WTC11 (cell line): Measurements from ENCODE around the gene TMEM179B. TPM values are rescaled to one million over a fixed set of nuclear protein-coding genes. Genes with fewer than 3 reads are reported as not detected.

Experiments
- ATAC-seq: fragments of 200-7000 bp; cut with Tn5 transposase; 2 replicates; pipeline ENCODE4 v1.10.0; 2021; ENCODE audit warnings: mild to moderate bottlenecking, moderate library complexity
- CTCF ChIA-PET: fragments of 300-600 bp; sonication (Branson Sonifier 250); formaldehyde crosslinking; loops from one replicate; lab custom pipeline; 2021; ENCODE audit warnings: antibody characterized with exemption; lab: Charles Lee
- POLR2A ChIA-PET: fragments of 350-600 bp; sonication (Branson Sonifier 250); formaldehyde crosslinking; loops from one replicate; lab custom pipeline; 2021; ENCODE audit warnings: antibody characterized with exemption; lab: Charles Lee
- DNase-seq: peaks from one replicate; pipeline ENCODE4 v3.0.0; 2021; ENCODE audit warnings: low spot score
- H3K27ac Mint-ChIP-seq: 2 replicates; pipeline ENCODE4 v1.8.0; 2021; ENCODE audit warnings: mixed read lengths
- H3K27me3 Mint-ChIP-seq: 2 replicates; pipeline ENCODE4 v1.8.0; 2021; ENCODE audit warnings: low read depth, mild to moderate bottlenecking, moderate library complexity, mixed read lengths
- H3K36me3 Mint-ChIP-seq: 2 replicates; pipeline ENCODE4 v1.8.0; 2021; ENCODE audit warnings: mixed read lengths
- H3K4me1 Mint-ChIP-seq: 2 replicates; pipeline ENCODE4 v1.8.0; 2022; ENCODE audit warnings: mixed read lengths
- H3K4me3 Mint-ChIP-seq: 2 replicates; pipeline ENCODE4 v1.8.0; 2021; ENCODE audit warnings: mild to moderate bottlenecking, moderate library complexity, mixed read lengths
- H3K9me3 Mint-ChIP-seq: 2 replicates; pipeline ENCODE4 v1.8.0; 2021; ENCODE audit warnings: mixed read lengths
- CBFB ChIP-seq: sonication (generic); formaldehyde crosslinking; IDR thresholded peaks from 2 replicates; pipeline ENCODE4 v1.8.1; 2022; ENCODE audit warnings: mild to moderate bottlenecking, low read depth, missing genetic modification reagents
- CDX4 ChIP-seq: fragments of 250-450 bp; sonication (Bioruptor Pico); IDR thresholded peaks from 2 replicates; pipeline ENCODE4 v1.9.0; 2021; ENCODE audit warnings: moderate library complexity, mild to moderate bottlenecking, inconsistent platforms, borderline replicate concordance
- ELF4 ChIP-seq: sonication (generic); formaldehyde crosslinking; IDR thresholded peaks from 2 replicates; pipeline ENCODE4 v1.8.1; 2022; ENCODE audit warnings: low read depth, mild to moderate bottlenecking, moderate library complexity, missing genetic modification reagents
- ETV6 ChIP-seq: sonication (generic); formaldehyde crosslinking; IDR thresholded peaks from 2 replicates; pipeline ENCODE4 v1.8.1; 2022; ENCODE audit warnings: mild to moderate bottlenecking, missing genetic modification reagents
- FOXJ3 ChIP-seq: sonication (generic); formaldehyde crosslinking; IDR thresholded peaks from 2 replicates; pipeline ENCODE4 v1.9.0; 2021; ENCODE audit warnings: missing genetic modification reagents, mild to moderate bottlenecking, borderline replicate concordance
- FOXP1 ChIP-seq: sonication (generic); formaldehyde crosslinking; IDR thresholded peaks from 2 replicates; pipeline ENCODE4 v1.8.0; 2022; ENCODE audit warnings: missing genetic modification reagents, mild to moderate bottlenecking, moderate library complexity, borderline replicate concordance
- FOXP4 ChIP-seq: sonication (generic); formaldehyde crosslinking; IDR thresholded peaks from 2 replicates; pipeline ENCODE4 v1.8.0; 2022; ENCODE audit warnings: mild to moderate bottlenecking, missing genetic modification reagents
- IRF2 ChIP-seq: sonication (generic); formaldehyde crosslinking; IDR thresholded peaks from 2 replicates; pipeline ENCODE4 v1.8.0; 2022; ENCODE audit warnings: low read depth, missing genetic modification reagents, borderline replicate concordance
- MXD4 ChIP-seq: fragments of 250-450 bp; sonication (Bioruptor Pico); IDR thresholded peaks from 2 replicates; pipeline ENCODE4 v1.8.0; 2021; ENCODE audit warnings: mild to moderate bottlenecking, moderate library complexity, borderline replicate concordance
- NFATC4 ChIP-seq: fragments of 250-450 bp; sonication (Bioruptor Pico); IDR thresholded peaks from 2 replicates; pipeline ENCODE4 v1.9.0; 2021; ENCODE audit warnings: mild to moderate bottlenecking
- NFYB ChIP-seq: sonication (generic); formaldehyde crosslinking; conservative IDR thresholded peaks from 2 replicates; pipeline ENCODE4 v1.8.0; 2022; ENCODE audit warnings: low read depth, missing genetic modification reagents
- NR2C2 ChIP-seq: sonication (generic); formaldehyde crosslinking; IDR thresholded peaks from 2 replicates; pipeline ENCODE4 v1.8.0; 2022; ENCODE audit warnings: mild to moderate bottlenecking, missing genetic modification reagents
- PRDM15 ChIP-seq: sonication (generic); formaldehyde crosslinking; IDR thresholded peaks from 2 replicates; pipeline ENCODE4 v1.8.0; 2022; ENCODE audit warnings: missing genetic modification reagents
- TCF7 ChIP-seq: sonication (generic); formaldehyde crosslinking; IDR thresholded peaks from 2 replicates; pipeline ENCODE4 v1.8.0; 2022; ENCODE audit warnings: mild to moderate bottlenecking, low read depth, missing genetic modification reagents, moderate library complexity
- ZBTB21 ChIP-seq: sonication (generic); formaldehyde crosslinking; IDR thresholded peaks from 2 replicates; pipeline ENCODE4 v1.8.1; 2023; ENCODE audit warnings: mild to moderate bottlenecking, missing genetic modification reagents, borderline replicate concordance
- ZNF138 ChIP-seq: sonication (generic); formaldehyde crosslinking; conservative IDR thresholded peaks from 2 replicates; pipeline ENCODE4 v1.8.1; 2022; ENCODE audit warnings: mild to moderate bottlenecking, moderate library complexity, missing genetic modification reagents
- ZNF219 ChIP-seq: sonication (generic); formaldehyde crosslinking; IDR thresholded peaks from 2 replicates; pipeline ENCODE4 v1.8.0; 2023; ENCODE audit warnings: missing genetic modification reagents, mild to moderate bottlenecking, borderline replicate concordance
- ZNF423 ChIP-seq: fragments of 250-450 bp; sonication (Bioruptor Pico); IDR thresholded peaks from 2 replicates; pipeline ENCODE4 v2.1.2; 2022; ENCODE audit warnings: mild to moderate bottlenecking, moderate library complexity
- ZNF671 ChIP-seq: fragments of 250-450 bp; sonication (Bioruptor Pico); IDR thresholded peaks from 2 replicates; pipeline ENCODE4 v1.8.0; 2021; ENCODE audit warnings: mild to moderate bottlenecking
- total RNA-seq: library from RNA; stranded (reverse); gene quantifications from 3 replicates; pipeline ENCODE4 v1.2.3, GENCODE V29; 2021
- TF ChIP-seq, protein P1 (sequence below): sonication (generic); formaldehyde crosslinking; IDR thresholded peaks from 2 replicates; pipeline ENCODE4 v1.8.1; 2022; ENCODE audit warnings: mild to moderate bottlenecking, missing genetic modification reagents, moderate library complexity, borderline replicate concordance
- TF ChIP-seq, protein P2 (sequence below): sonication (generic); formaldehyde crosslinking; IDR thresholded peaks from 2 replicates; pipeline ENCODE4 v1.8.1; 2023; ENCODE audit warnings: mild to moderate bottlenecking, missing genetic modification reagents

The TMEM179B gene
- total RNA-seq, 1 experiment from 2014 or later = 21.4 TPM

GRCh38 chr11:62811659-62812058 lies 24.5 kb downstream of the TMEM179B start:
- no peaks in the 10 kb centered on the region for H3K27me3 Mint-ChIP-seq
- POLR2A ChIA-PET = interaction anchor here (0.6 to 0.7 kb wide), 2 partner anchors 132 to 416 kb away, joined by 3 to 6 read pairs; no protein-coding TSS in a partner anchor
- no peak overlapping the region for H3K27ac Mint-ChIP-seq
- DNase-seq = no peak
- no peak for ATAC-seq
- peaks cover 4% of the 10 kb centered on the region for H3K4me1 Mint-ChIP-seq
- CTCF ChIA-PET = no interaction called here
- no peak overlapping the region for H3K4me3 Mint-ChIP-seq
- H3K36me3 Mint-ChIP-seq = no peaks in the 10 kb centered on the region
- H3K9me3 Mint-ChIP-seq = no peaks in the 10 kb centered on the region
- no peak for TF ChIP-seq NFATC4 (CRISPR knock-in tag)
- TF ChIP-seq NR2C2 (CRISPR knock-in tag) = no peak
- no peak for TF ChIP-seq FOXP4 (CRISPR knock-in tag)
- TF ChIP-seq FOXP1 (CRISPR knock-in tag) = no peak
- TF ChIP-seq IRF2 (CRISPR knock-in tag) = no peak
- TF ChIP-seq ZNF138 (CRISPR knock-in tag) = no peak
- TF ChIP-seq ZBTB21 (CRISPR knock-in tag) = no peak
- TF ChIP-seq, protein P1, sequence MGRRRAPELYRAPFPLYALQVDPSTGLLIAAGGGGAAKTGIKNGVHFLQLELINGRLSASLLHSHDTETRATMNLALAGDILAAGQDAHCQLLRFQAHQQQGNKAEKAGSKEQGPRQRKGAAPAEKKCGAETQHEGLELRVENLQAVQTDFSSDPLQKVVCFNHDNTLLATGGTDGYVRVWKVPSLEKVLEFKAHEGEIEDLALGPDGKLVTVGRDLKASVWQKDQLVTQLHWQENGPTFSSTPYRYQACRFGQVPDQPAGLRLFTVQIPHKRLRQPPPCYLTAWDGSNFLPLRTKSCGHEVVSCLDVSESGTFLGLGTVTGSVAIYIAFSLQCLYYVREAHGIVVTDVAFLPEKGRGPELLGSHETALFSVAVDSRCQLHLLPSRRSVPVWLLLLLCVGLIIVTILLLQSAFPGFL (CRISPR knock-in tag) = no peak
- TF ChIP-seq MXD4 (CRISPR knock-in tag) = no peak
- no peak for TF ChIP-seq ETV6 (CRISPR knock-in tag)
- no peak for TF ChIP-seq ZNF423 (CRISPR knock-in tag)
- no peak for TF ChIP-seq ZNF219
- TF ChIP-seq CBFB (CRISPR knock-in tag) = no peak
- no peak for TF ChIP-seq CDX4 (CRISPR knock-in tag)
- TF ChIP-seq ZNF671 (CRISPR knock-in tag) = no peak
- TF ChIP-seq FOXJ3 = no peak
- TF ChIP-seq, all 79 proteins: peak for 0

- POLR2A ChIA-PET = interaction anchor here (0.7 to 1.0 kb wide), 2 partner anchors 9 to 11 kb away, joined by 3 to 6 read pairs; partner anchors contain the start of gene NXF1
- no peak for DNase-seq
- Mint-ChIP-seq H3K27me3 (no peaks in the 10 kb centered on the region), H3K27ac (no peak overlapping the region), H3K4me1 (no peaks in the 10 kb centered on the region), H3K9me3 (no peaks in the 10 kb centered on the region), H3K36me3 (peaks cover 18% of the 10 kb centered on the region), H3K4me3 (no peak overlapping the region)
- ATAC-seq = no peak
- CTCF ChIA-PET = no interaction called here
- no peak for TF ChIP-seq NFYB (CRISPR knock-in tag)
- no peak for TF ChIP-seq PRDM15 (CRISPR knock-in tag)
- TF ChIP-seq NFATC4 (CRISPR knock-in tag) = no peak
- TF ChIP-seq, protein P2, sequence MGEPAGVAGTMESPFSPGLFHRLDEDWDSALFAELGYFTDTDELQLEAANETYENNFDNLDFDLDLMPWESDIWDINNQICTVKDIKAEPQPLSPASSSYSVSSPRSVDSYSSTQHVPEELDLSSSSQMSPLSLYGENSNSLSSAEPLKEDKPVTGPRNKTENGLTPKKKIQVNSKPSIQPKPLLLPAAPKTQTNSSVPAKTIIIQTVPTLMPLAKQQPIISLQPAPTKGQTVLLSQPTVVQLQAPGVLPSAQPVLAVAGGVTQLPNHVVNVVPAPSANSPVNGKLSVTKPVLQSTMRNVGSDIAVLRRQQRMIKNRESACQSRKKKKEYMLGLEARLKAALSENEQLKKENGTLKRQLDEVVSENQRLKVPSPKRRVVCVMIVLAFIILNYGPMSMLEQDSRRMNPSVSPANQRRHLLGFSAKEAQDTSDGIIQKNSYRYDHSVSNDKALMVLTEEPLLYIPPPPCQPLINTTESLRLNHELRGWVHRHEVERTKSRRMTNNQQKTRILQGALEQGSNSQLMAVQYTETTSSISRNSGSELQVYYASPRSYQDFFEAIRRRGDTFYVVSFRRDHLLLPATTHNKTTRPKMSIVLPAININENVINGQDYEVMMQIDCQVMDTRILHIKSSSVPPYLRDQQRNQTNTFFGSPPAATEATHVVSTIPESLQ (CRISPR knock-in tag) = no peak
- TF ChIP-seq ZNF423 (CRISPR knock-in tag) = no peak
- TF ChIP-seq ZNF671 (CRISPR knock-in tag) = no peak
- TF ChIP-seq FOXJ3 = no peak
- TF ChIP-seq IRF2 (CRISPR knock-in tag) = no peak
- TF ChIP-seq ELF4 (CRISPR knock-in tag) = no peak
- no peak for TF ChIP-seq TCF7 (CRISPR knock-in tag)
Observed at GRCh38 chr11:62816557-62816956, 29.4 kb downstream of the TMEM179B start.
